ENCODE measurements around the gene ALKBH3.

Gene ALKBH3

GRCh38 chr11:43923406-43924111 lies 42.9 kb downstream of the ALKBH3 start:
- no peak for DNase-seq

- DNase-seq: no peak
Measured at GRCh38 chr11:43924112-43924855, 43.7 kb downstream of the ALKBH3 start.

GRCh38 chr11:43925063-43925931 lies 44.7 kb downstream of the ALKBH3 start:
- DNase-seq: no peak

- DNase-seq: no peak
Measured at GRCh38 chr11:43925932-43926505, 45.4 kb downstream of the ALKBH3 start.

- DNase-seq: no peak
Measured at GRCh38 chr11:43927070-43927469, 46.4 kb downstream of the ALKBH3 start.

- no peak for DNase-seq
Measured at GRCh38 chr11:43927925-43928707, 47.5 kb downstream of the ALKBH3 start.

- no peak for DNase-seq
Measured at GRCh38 chr11:43928721-43929120, 48.1 kb downstream of the ALKBH3 start.

- no peak for DNase-seq
Measured at GRCh38 chr11:43930868-43931716, 50.5 kb downstream of the ALKBH3 start.

- no peak for DNase-seq
Measured at GRCh38 chr11:43931717-43932039, 51.0 kb downstream of the ALKBH3 start.

GRCh38 chr11:43933226-43933607 lies 52.6 kb downstream of the ALKBH3 start:
- no peak for DNase-seq

- DNase-seq: no peak
Measured at GRCh38 chr11:43933608-43934551, 53.2 kb downstream of the ALKBH3 start.

- DNase-seq: no peak
Measured at GRCh38 chr11:43934601-43935423, 54.2 kb downstream of the ALKBH3 start.

GRCh38 chr11:43935424-43935979 lies 54.9 kb downstream of the ALKBH3 start:
- DNase-seq: no peak

- DNase-seq: no peak
Measured at GRCh38 chr11:43936076-43936475, 55.4 kb downstream of the ALKBH3 start.

GRCh38 chr11:43937434-43938411 lies 57.1 kb downstream of the ALKBH3 start:
- DNase-seq: no peak

GRCh38 chr11:43941257-43941994 lies 60.8 kb downstream of the ALKBH3 start:
- DNase-seq: no peak
